ENCODE measurements around the gene FRAT1. TPM values are rescaled to one million over a fixed set of nuclear protein-coding genes. Genes with fewer than 3 reads are reported as not detected.

Gene FRAT1
- total and polyA plus RNA-seq, 2 donors (not counting 1 experiment from before 2014, with no cell fraction given) = 5.1 to 25.3 TPM

- Histone ChIP-seq H3K79me2 (ENCODE audit: control insufficient read depth, insufficient read depth, low read length) (no peaks in the 10 kb centered on the region), H3K27me3 (replicated peaks in 1 of 4; ENCODE audit: control extremely low read depth in 1 of 4, control insufficient read depth in 3 of 4, insufficient read depth in 4 of 4, low read length in 3 of 4) (no peaks in the 10 kb centered on the region), H3K4me3 (ENCODE audit: control extremely low read depth in 1 of 5, extremely low read depth in 1 of 5, insufficient read depth in 1 of 5, low read depth in 2 of 5, low read length in 4 of 5) (no peak overlapping the region), H2AFZ (ENCODE audit: insufficient read depth, low read depth, low read length, poor library complexity, severe bottlenecking) (no peak overlapping the region), H3K4me1 (ENCODE audit: control insufficient read depth in 2 of 2, insufficient read depth in 2 of 2, low read length in 2 of 2) (peaks cover 0 to 6% of the 10 kb centered on the region in 2 donors), H3K36me3 (replicated peaks in 1 of 2; ENCODE audit: control extremely low read depth in 1 of 2, control insufficient read depth in 1 of 2, extremely low read depth in 1 of 2, insufficient read depth in 2 of 2, low read length in 1 of 2) (peaks cover 0 to 16% of the 10 kb centered on the region in 2 experiments), H3K27ac (ENCODE audit: low read length in 2 of 2) (no peak overlapping the region), H3K9ac (ENCODE audit: low read length) (no peak overlapping the region), H4K20me1 (ENCODE audit: control insufficient read depth, insufficient read depth, low read length, poor library complexity, severe bottlenecking) (no peaks in the 10 kb centered on the region), H3K4me2 (replicated peaks; ENCODE audit: low read depth, low read length, poor library complexity, severe bottlenecking) (no peak overlapping the region), H3K9me3 (ENCODE audit: control extremely low read depth in 1 of 3, control insufficient read depth in 2 of 3, insufficient read depth in 1 of 3, low read length in 2 of 3) (no peaks in the 10 kb centered on the region)
- Mint-ChIP-seq H3K9me3 (ENCODE audit: insufficient read depth) (no peaks in the 10 kb centered on the region), H3K27me3 (no peaks in the 10 kb centered on the region), H3K4me1 (no peaks in the 10 kb centered on the region), H3K4me3 (no peak overlapping the region), H3K27ac (no peak overlapping the region)
- intact Hi-C loops (cut with micrococcal nuclease) = no loop called here
- ATAC-seq (ENCODE audit: low read depth) = no peak
- CTCF ChIA-PET = interaction anchor here (6.4 kb wide), 1 partner anchor 78 kb away, joined by 55 read pairs; no protein-coding TSS in a partner anchor
- TF ChIP-seq EZH2 (IDR thresholded peaks at IDR 0.05; ENCODE audit: borderline replicate concordance, insufficient read depth, low read depth, low read length, poor library complexity, severe bottlenecking) = no peak
- no peak for TF ChIP-seq CTCF (IDR thresholded peaks at IDR 0.05)
- DNase-seq = peak; percentile 20
- POLR2A ChIA-PET = no interaction called here
- 73% methylated on average over 6 of the region's 6 CpGs for WGBS (ENCODE audit: insufficient coverage)
Observed at GRCh38 chr10:97356318-97356914, 37.3 kb downstream of the FRAT1 start.

- no peaks in the 10 kb centered on the region for H3K9me3 Mint-ChIP-seq (ENCODE audit: insufficient read depth)
- no peaks in the 10 kb centered on the region for H3K27me3 Mint-ChIP-seq
- H3K27me3 ChIP-seq (replicated peaks in 1 of 4; ENCODE audit: control extremely low read depth in 1 of 4, control insufficient read depth in 3 of 4, insufficient read depth in 4 of 4, low read length in 3 of 4) = no peaks in the 10 kb centered on the region
- H3K9me3 ChIP-seq (ENCODE audit: control extremely low read depth in 1 of 3, control insufficient read depth in 2 of 3, insufficient read depth in 1 of 3, low read length in 2 of 3) = no peaks in the 10 kb centered on the region
- intact Hi-C loops (cut with micrococcal nuclease) = no loop called here
- no peak overlapping the region for H3K9ac ChIP-seq (ENCODE audit: low read length)
- POLR2A ChIA-PET = no interaction called here
- H4K20me1 ChIP-seq (ENCODE audit: control insufficient read depth, insufficient read depth, low read length, poor library complexity, severe bottlenecking) = no peaks in the 10 kb centered on the region
- no peak overlapping the region for H3K4me3 Mint-ChIP-seq
- no peak overlapping the region for H3K4me3 ChIP-seq (ENCODE audit: control extremely low read depth in 1 of 5, extremely low read depth in 1 of 5, insufficient read depth in 1 of 5, low read depth in 2 of 5, low read length in 4 of 5)
- H3K36me3 ChIP-seq (replicated peaks in 1 of 2; ENCODE audit: control extremely low read depth in 1 of 2, control insufficient read depth in 1 of 2, extremely low read depth in 1 of 2, insufficient read depth in 2 of 2, low read length in 1 of 2) = peaks cover 0 to 16% of the 10 kb centered on the region in 2 experiments
- H3K4me1 ChIP-seq (ENCODE audit: control insufficient read depth in 2 of 2, insufficient read depth in 2 of 2, low read length in 2 of 2) = peaks cover 0 to 6% of the 10 kb centered on the region in 2 donors
- CTCF ChIA-PET = interaction anchor here (6.4 kb wide), 1 partner anchor 78 kb away, joined by 55 read pairs; no protein-coding TSS in a partner anchor
- DNase-seq (peak; percentile 15), ATAC-seq (ENCODE audit: low read depth) (no peak)
- H3K4me1 Mint-ChIP-seq = no peaks in the 10 kb centered on the region
- no peak overlapping the region for H3K27ac ChIP-seq (ENCODE audit: low read length in 2 of 2)
- TF ChIP-seq CTCF (IDR thresholded peaks at IDR 0.05) = no peak
- no peak for TF ChIP-seq EZH2 (IDR thresholded peaks at IDR 0.05; ENCODE audit: borderline replicate concordance, insufficient read depth, low read depth, low read length, poor library complexity, severe bottlenecking)
- H2AFZ ChIP-seq (ENCODE audit: insufficient read depth, low read depth, low read length, poor library complexity, severe bottlenecking) = no peak overlapping the region
- H3K79me2 ChIP-seq (ENCODE audit: control insufficient read depth, insufficient read depth, low read length) = no peaks in the 10 kb centered on the region
- H3K4me2 ChIP-seq (replicated peaks; ENCODE audit: low read depth, low read length, poor library complexity, severe bottlenecking) = no peak overlapping the region
- 87% methylated on average over 7 of the region's 7 CpGs for WGBS (ENCODE audit: insufficient coverage)
- no peak overlapping the region for H3K27ac Mint-ChIP-seq
Observed at GRCh38 chr10:97356918-97357317, 37.8 kb downstream of the FRAT1 start.
